ENCODE results near the gene ACSL6. TPM values are rescaled to one million over a fixed set of nuclear protein-coding genes. Genes with fewer than 3 reads are reported as not detected.

Gene ACSL6
- total and polyA plus RNA-seq, 10 of the 15 experiments (the other 5 are each of a cell fraction or from before 2014, with no cell fraction given) = 0.06 to 0.53 TPM; not detected in 8

- TF ChIP-seq SKIL (IDR thresholded peaks at IDR 0.05; ENCODE audit: low read depth, poor library complexity, severe bottlenecking) (no peak), FOXK2 (IDR thresholded peaks at IDR 0.05) (no peak), USF1 (IDR thresholded peaks at IDR 0.05; ENCODE audit: borderline replicate concordance, extremely low read length, insufficient read depth, low read depth, low read length) (no peak), SP1 (IDR thresholded peaks at IDR 0.05; ENCODE audit: low read depth, low read length) (no peak)
These were observed 22.9 kb downstream of the ACSL6 start (continued) for GRCh38 chr5:131988601-131989000.

- no peak overlapping the region for H3K27ac ChIP-seq (ENCODE audit: control insufficient read depth, insufficient read depth)
- H2AFZ ChIP-seq (ENCODE audit: control insufficient read depth, low read depth, low read length) = no peak overlapping the region
- DNase-seq (ENCODE audit: low read depth, low spot score) (no peak), FAIRE-seq (no peak), ATAC-seq (no peak)
- CTCF ChIA-PET = no interaction called here
- SMC1A ChIA-PET (ENCODE audit: uncharacterized antibody, unreplicated experiment) = no interaction called here
- H3K9me3 ChIP-seq (replicated peaks; ENCODE audit: control insufficient read depth, insufficient read depth, low read length) = no peaks in the 10 kb centered on the region
- in situ Hi-C loops (cut with MboI) = no loop called here
- intact Hi-C loops (cut with micrococcal nuclease; ENCODE audit: unreplicated experiment) = no loop called here
- H3K4me3 ChIP-seq = no peak overlapping the region
- RAD21 ChIA-PET (ENCODE audit: unreplicated experiment) = no interaction called here
- no peak overlapping the region for H3K9ac ChIP-seq (ENCODE audit: control insufficient read depth, insufficient read depth, low read length)
- H3K36me3 ChIP-seq (ENCODE audit: control insufficient read depth in 2 of 2, insufficient read depth in 2 of 2, low read length in 1 of 2) = no peaks in the 10 kb centered on the region
- H3K27me3 ChIP-seq (replicated peaks in 1 of 2; ENCODE audit: control insufficient read depth in 2 of 2, insufficient read depth in 2 of 2, low read length in 1 of 2) = peaks cover 0 to 3% of the 10 kb centered on the region in 2 experiments; a peak in 1 of 4 replicates
- 27% methylated on average over 3 of the region's 3 CpGs for WGBS (ENCODE audit: insufficient coverage, insufficient replicate concordance, low lambda C conversion rate, missing lambda C conversion rate)
- H3K79me2 ChIP-seq (ENCODE audit: control insufficient read depth, insufficient read depth, low read length) = no peaks in the 10 kb centered on the region
- no peak overlapping the region for H3K4me2 ChIP-seq (ENCODE audit: control insufficient read depth, insufficient read depth)
- POLR2A ChIA-PET = no interaction called here
- H4K20me1 ChIP-seq (ENCODE audit: control insufficient read depth, insufficient read depth) = no peaks in the 10 kb centered on the region
- BruUV-seq (replicated peaks) = no TSS peak
- no peaks in the 10 kb centered on the region for H3K4me1 ChIP-seq (ENCODE audit: control insufficient read depth, insufficient read depth, low read length)
- no peak for TF ChIP-seq ATF7 (IDR thresholded peaks at IDR 0.05; ENCODE audit: low read depth)
- no peak for TF ChIP-seq PML (IDR thresholded peaks at IDR 0.05; ENCODE audit: low read length)
- TF ChIP-seq MEF2B (IDR thresholded peaks at IDR 0.05; ENCODE audit: partially characterized antibody, poor library complexity, severe bottlenecking) = no peak
- no peak for TF ChIP-seq SKIL (IDR thresholded peaks at IDR 0.05; ENCODE audit: low read depth, poor library complexity, severe bottlenecking)
- TF ChIP-seq SMAD5 (IDR thresholded peaks at IDR 0.05; ENCODE audit: low read depth) = no peak
- no peak for TF ChIP-seq MYC (IDR thresholded peaks at IDR 0.05; ENCODE audit: insufficient read depth, insufficient read length, insufficient replicate concordance, low read length, severe bottlenecking)
- TF ChIP-seq TCF3 (IDR thresholded peaks at IDR 0.05; ENCODE audit: borderline replicate concordance, insufficient read depth, low read depth, low read length) = no peak
- no peak for TF ChIP-seq ATF2 (IDR thresholded peaks at IDR 0.05; ENCODE audit: low read length)
- no peak for TF ChIP-seq ELK1 (IDR thresholded peaks at IDR 0.05; ENCODE audit: low read depth, low read length)
- no peak for TF ChIP-seq SREBF2 (IDR thresholded peaks at IDR 0.05; ENCODE audit: low read length)
- TF ChIP-seq POLR2AphosphoS2 (IDR thresholded peaks at IDR 0.05; ENCODE audit: low read depth, low read length) = no peak
These were observed 24.2 kb downstream of the ACSL6 start for GRCh38 chr5:131987251-131987650.
